Hematopoietic multipotent progenitor cell (in vitro differentiated cells): Measurements from ENCODE around the gene TFG. TPM values are rescaled to one million over a fixed set of nuclear protein-coding genes. Genes with fewer than 3 reads are reported as not detected.

Experiments
- DNase-seq, 3 donors: peaks; one replicate each; pipeline ENCODE4 v3.0.0-alpha.2; 2011 to 2015; ENCODE audit warnings: low read depth in 2 of 3, low spot score in 2 of 3
- total RNA-seq: library from RNA; depleted of rRNA; stranded (reverse); fragments of >200 nt; gene quantifications from one replicate; pipeline ENCODE4 v1.2.3, GENCODE V29; 2012

TFG gene
- total RNA-seq, 1 donor = 41.7 TPM

DNA sequence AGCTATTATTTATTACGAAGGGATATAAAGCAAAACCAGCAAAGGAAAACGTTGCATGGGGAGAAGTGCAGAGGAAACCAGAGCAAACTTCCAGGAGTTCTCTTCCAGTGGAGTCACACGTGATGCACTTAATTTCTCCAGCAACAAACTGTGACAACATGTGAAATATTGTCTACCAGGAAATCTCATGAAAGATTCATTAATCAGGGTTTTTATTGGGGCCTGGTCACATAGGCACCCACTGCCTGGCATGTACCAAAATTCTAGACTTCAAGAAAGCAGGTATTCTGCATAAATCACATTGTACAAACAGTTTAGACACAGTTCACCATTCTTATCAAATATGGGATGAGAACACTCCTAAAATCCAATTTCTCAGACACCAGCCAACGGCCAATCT, 5.4 kb upstream of the TFG start:
- DNase-seq = no peak

DNA sequence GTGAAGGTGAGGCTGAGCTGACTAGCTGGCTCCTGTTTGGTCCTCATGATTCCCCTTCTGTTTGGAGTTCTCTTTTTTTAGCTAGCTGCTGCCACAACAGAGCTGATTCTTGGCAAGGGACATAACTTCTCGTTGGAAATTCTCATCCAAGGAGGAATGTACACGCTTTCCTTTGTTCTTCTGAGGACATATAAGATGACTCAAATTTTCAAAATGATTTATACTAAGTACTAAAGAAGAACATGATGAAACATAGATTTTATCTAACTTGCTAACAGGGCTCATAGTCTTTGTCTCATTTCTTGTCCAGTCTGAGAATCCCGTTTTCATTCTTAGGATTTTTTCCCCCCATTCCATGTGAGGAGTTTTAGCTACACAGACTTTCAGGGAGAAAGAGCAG, 2.9 kb upstream of the TFG start:
- DNase-seq = no peak

GRCh38 chr3:100708644-100708988, 678 bp upstream of the TFG start:
- DNase-seq = no peak

DNA sequence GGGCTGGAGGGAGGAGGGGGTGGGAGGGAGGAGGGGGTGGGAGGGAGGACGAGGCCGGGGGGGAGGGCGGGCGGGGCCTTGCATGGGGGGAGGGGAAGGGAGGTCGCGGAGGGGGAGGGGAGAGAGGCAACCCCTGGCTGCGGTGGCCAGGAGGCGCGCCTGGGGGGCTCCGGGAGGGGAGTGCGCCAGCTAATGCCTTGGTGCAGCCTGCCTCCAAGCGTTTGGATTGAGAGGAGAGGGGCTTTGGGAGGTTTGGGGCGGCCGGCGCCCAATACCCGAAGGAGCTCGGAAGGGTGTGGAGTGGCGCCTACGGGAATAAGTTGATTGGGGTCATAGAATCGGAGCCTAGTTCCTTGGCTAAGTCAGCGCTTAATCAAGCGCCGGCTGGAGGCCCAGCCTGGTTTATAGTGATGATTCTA, 557 bp downstream of the TFG start:
- peak; percentile 7 to 75 (median 73) for DNase-seq

DNA sequence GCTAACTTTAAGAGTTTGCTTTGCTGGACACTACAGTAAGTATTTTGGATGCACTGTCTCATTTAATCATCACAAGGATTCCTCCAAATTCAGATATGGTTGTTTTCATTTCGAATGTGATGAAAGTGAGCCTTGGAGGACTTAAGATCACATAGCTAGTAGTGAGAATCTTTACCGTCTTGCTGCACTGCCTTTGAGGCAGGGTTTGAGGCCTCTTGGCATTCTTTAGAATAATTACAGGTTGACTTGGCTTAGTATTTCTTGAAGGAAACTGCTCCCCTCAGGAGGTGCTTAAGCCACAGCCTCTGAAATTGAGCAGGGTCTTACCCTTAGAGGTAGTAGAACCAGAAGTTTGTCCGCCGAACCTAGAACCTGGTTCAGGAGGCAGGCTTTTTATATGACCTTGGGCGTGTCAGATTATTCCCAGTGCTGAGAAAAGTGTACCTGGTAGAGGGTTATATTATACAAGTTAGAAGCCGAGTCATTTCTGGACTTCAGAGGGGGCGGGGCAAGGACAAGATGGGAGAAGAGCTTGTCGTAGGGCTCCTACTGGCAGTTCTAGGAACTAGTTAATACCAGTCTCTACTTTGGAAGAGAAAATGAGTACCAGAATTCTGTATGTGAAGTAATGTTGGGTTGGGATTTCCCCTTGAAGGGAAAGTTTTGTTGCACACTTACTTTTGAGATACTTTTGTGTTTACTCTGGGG, 1.1 kb downstream of the TFG start:
- DNase-seq = peak; percentile 6 to 67 (median 49)

GRCh38 chr3:100715176-100715575, 5.9 kb downstream of the TFG start:
- no peak for DNase-seq

GRCh38 chr3:100717063-100717462, 7.8 kb downstream of the TFG start:
- DNase-seq = no peak

- DNase-seq = no peak
Measured at GRCh38 chr3:100717637-100718487, 8.6 kb downstream of the TFG start.

DNA sequence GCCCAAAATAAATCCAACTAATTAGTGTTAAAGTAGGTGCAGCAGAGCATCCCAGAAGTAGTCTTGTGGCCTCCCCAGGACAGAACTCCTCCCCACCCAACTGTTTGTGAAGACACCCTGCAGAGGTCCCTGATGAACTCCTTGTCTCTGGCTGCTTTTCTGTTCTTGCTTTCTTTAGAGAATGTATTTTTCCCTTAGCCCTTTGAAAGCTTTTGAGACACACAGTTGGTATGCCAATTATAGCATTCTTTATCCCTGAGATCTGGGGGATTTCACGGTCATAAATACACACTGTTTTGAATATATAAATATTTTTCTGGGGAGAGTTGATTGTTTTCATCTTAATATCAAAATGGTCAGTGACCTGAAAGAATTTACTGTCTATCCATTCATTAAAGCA, 9.8 kb downstream of the TFG start:
- no peak for DNase-seq

DNA sequence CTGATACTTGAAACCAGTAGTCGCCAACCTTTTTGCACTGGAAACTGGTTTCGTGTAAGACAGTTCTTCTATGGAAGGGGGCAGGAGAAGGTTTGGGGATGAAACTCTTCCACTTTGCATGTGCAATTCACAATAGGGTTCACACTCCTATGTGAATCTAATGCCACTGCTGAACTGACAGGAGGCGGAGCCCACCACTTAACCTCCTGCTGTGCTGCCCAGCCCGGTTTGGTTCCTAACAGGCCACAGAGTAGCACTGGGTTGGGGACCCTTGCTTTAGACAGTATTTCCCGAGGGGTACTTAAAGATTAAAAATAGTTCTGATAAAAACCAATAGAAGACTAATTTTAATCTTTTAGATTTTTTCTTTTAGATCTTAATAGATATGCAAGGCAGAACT, 11.1 kb downstream of the TFG start:
- no peak for DNase-seq

DNA sequence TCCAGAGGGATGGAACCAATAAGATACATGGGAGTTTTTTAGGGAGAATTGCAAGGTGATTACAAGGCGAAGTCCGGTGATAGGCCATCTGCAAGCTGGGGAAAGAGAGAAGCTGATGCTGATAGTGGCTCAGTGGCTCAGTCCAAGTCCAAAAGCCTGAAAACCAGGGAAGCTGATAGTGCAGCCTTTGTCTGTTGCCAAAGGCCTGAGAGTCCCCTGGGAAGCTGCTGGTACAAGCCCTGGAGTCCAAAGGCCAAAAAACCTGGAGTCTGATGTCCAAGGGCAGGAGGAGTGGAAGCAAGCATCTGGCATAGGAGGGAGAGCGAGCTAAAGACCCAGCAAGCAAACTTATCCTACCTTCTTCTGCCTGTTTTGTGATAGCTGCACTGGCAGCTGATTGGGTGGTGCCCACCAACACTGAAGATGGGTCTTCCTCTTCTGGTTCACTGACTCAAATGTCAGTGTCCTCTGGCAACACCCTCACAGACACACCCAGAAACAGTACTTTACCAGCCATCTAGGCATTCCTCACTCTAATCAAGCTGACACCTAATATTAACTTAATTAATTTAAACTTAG, 16.7 kb downstream of the TFG start:
- DNase-seq = no peak

DNA sequence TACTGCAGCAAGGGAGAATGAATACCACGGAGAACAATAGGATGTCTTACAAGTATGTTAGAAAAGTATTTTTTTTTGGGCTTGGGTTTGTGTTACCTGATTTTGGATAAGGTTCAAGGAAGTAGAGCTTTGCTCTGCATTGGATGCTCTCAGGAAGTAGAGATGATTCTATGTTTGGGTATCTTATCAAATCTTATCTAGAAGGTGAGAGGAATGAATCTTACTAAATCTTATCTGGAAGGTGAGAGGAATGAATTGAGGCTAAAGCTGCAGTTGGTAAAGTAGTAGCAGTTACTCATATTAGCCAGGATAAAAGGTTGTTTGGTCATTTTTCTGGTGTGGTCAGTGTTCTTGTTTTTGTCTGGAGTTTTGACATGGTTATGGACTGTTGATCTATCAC, 17.4 kb downstream of the TFG start:
- no peak for DNase-seq

DNA sequence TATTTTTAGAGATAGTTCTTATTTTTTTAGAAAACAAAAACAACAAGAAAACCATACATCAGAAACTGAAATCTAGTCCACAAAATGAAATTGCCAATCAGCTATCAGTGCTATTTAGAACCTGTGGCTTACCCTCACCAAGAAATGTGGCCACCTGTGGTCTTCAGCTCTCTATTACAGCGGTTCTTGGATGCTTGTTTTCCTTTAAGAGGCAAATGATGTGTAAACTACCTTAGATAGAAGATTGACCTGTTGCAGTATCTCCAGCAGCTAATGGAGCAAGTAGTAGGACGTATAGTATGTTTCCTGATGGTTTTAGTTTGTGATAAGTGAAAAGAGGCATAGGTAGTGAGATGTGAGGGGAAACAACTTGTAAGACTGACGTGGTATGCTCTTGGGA, 21.2 kb downstream of the TFG start:
- no peak for DNase-seq

GRCh38 chr3:100732435-100732834, 23.1 kb downstream of the TFG start:
- no peak for DNase-seq

- peak in 2 of 3 donors; percentile 13 to 50 for DNase-seq
Measured at GRCh38 chr3:100737334-100737733, 28.0 kb downstream of the TFG start.

DNA sequence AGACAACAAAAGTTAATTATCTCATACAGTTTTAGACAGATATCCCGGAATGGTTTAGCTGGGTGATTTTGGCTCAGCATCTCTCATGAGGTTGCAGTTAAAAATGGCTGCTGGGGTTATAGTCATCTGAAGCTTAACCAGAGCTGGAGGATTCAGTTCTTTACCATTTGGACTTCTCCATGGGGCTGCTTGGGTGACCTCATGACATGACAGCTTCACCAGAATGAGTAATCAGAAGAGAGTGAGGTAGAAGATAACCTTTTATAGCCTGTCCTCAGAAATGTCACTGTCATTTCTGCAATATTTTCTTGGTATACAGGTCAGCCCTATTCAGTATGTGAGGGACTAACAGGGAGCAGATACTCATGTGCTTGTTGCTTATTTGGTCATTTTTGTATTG, 30.9 kb downstream of the TFG start:
- no peak for DNase-seq

DNA sequence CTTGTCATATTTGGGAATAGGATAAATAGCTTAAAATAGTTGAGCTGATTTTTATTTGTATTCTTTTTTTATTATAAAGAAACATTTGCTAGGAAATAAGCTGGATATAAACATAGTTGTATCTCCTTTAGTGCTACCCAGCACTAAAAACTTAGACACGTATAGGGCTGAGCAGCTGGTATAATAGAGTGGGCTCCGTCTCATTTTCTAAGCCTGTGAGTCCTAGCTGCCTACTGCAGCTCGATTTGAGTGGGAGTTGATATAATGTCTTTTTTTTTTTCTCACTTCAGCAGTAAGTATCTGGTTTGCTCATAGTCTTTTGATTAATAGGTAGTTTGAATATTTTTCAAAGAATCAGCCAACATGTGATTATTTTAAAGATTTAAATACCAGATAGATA, 34.2 kb downstream of the TFG start:
- DNase-seq = no peak

GRCh38 chr3:100744671-100745070, 35.4 kb downstream of the TFG start:
- no peak for DNase-seq

DNA sequence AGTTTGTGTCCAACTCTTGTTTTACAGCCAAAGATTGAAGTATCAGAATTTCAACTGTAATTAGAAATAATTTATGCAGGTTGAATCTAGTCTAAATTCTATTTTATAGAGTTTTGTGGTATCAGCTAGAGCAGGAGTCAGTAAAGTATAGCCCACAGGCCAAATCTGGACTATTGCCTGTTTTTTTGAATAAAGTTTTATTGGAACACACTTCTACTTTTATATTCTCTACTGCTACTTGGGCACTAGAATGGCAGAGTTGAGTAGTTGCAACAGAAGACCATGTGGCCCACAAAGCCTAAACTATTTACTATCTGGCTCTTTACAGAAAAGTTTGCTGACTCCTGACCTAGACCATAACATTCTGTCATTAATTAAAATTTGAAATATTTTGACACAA, 36.3 kb downstream of the TFG start:
- no peak for DNase-seq

DNA sequence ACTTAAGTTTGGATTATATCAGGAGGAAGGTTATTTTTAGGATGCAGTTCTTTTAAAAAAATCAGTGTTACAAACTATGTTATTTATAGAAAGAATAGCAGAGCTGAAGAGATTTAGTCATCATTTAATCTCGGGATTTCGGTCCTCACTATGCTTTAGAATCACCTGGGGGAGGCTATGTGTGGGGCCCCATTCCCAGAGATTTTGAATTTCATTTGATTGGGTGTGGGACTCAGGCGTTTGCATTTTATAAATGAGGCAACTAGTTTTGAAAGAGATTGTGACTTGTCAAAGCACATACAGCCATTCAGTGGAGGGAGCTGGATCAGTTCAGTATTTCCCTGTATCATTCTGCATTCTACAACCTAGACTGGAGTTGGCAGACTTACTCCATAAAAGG, 36.8 kb downstream of the TFG start:
- no peak for DNase-seq

- no peak for DNase-seq
Measured at GRCh38 chr3:100748220-100748619, 38.9 kb downstream of the TFG start.

DNA sequence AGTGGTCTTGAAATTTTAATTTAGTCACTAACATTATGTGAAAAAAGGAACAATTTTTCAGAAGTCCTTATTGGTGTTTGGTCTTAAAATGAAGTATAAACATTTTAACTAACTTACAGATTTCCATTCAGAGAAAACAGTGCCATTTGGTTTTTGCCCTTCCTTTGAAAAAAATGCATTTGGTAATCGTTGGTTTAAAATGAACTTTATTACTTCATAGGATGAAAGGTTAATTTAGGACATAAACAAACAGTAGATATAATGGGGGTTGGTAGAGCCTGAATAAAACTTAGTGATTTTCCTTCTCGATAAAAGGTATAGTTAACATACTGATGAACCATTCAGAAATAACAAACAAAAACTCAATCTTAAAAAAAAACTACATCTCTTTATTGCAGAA, 39.7 kb downstream of the TFG start:
- DNase-seq = no peak
